Measurements from ENCODE around the gene ZNF296.

ZNF296 gene

GRCh38 chr19:45070214-45070613 is 6.1 kb downstream of the ZNF296 start:
- no peak overlapping the region for H3K4me3 ChIP-seq (ENCODE audit: low read depth, low read length)
- H3K4me1 ChIP-seq (ENCODE audit: control insufficient read depth, insufficient read depth, low read length), result peaks cover 22% of the 10 kb centered on the region
- no peak overlapping the region for H3K9ac ChIP-seq (ENCODE audit: low read length)
- no peaks in the 10 kb centered on the region for H3K9me3 ChIP-seq (ENCODE audit: control insufficient read depth, insufficient read depth, low read depth, low read length)
- no peaks in the 10 kb centered on the region for H3K27me3 ChIP-seq (ENCODE audit: control insufficient read depth, insufficient read depth, low read length)
- peaks cover 66% of the 10 kb centered on the region for H3K36me3 ChIP-seq (ENCODE audit: control insufficient read depth, insufficient read depth, low read length)
- H3K27ac ChIP-seq (ENCODE audit: low read depth, low read length), result no peak overlapping the region

- peaks cover 70% of the 10 kb centered on the region for H3K36me3 ChIP-seq (ENCODE audit: control insufficient read depth, insufficient read depth, low read length)
- H3K27ac ChIP-seq (ENCODE audit: low read depth, low read length), result no peak overlapping the region
- no peak overlapping the region for H3K4me3 ChIP-seq (ENCODE audit: low read depth, low read length)
- H3K9me3 ChIP-seq (ENCODE audit: control insufficient read depth, insufficient read depth, low read depth, low read length), result no peaks in the 10 kb centered on the region
- H3K9ac ChIP-seq (ENCODE audit: low read length), result no peak overlapping the region
- H3K27me3 ChIP-seq (ENCODE audit: control insufficient read depth, insufficient read depth, low read length), result no peaks in the 10 kb centered on the region
- H3K4me1 ChIP-seq (ENCODE audit: control insufficient read depth, insufficient read depth, low read length), result peaks cover 16% of the 10 kb centered on the region
Measured at GRCh38 chr19:45069056-45069455, 7.2 kb downstream of the ZNF296 start.

DNA sequence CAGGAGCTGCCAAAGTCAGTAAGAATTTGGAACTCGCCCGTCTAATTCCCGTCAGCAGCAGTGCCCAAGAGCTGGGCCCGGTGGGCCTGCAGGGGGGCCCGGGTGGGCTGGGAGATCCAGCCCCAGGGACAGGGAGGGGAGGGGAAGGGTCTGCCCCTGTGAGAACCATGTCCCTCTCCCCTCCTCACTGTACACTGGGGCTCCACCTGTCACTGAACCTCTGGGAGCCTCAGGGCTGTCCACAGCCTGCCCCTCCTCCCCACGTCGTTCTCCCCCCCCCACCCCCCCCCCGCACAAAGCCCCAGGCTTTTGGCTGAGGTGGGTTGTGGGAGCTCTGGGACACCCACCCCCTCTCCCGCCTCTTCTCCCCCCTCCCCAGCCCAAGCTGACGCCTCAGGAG is 8.2 kb downstream of the ZNF296 start:
- peaks cover 80% of the 10 kb centered on the region for H3K36me3 ChIP-seq (ENCODE audit: control insufficient read depth, insufficient read depth, low read length)
- 0 out of 2 replicates have a peak overlapping the region, but pooled peaks have one; percentile 65 for H3K27ac ChIP-seq (ENCODE audit: low read depth, low read length)

DNA sequence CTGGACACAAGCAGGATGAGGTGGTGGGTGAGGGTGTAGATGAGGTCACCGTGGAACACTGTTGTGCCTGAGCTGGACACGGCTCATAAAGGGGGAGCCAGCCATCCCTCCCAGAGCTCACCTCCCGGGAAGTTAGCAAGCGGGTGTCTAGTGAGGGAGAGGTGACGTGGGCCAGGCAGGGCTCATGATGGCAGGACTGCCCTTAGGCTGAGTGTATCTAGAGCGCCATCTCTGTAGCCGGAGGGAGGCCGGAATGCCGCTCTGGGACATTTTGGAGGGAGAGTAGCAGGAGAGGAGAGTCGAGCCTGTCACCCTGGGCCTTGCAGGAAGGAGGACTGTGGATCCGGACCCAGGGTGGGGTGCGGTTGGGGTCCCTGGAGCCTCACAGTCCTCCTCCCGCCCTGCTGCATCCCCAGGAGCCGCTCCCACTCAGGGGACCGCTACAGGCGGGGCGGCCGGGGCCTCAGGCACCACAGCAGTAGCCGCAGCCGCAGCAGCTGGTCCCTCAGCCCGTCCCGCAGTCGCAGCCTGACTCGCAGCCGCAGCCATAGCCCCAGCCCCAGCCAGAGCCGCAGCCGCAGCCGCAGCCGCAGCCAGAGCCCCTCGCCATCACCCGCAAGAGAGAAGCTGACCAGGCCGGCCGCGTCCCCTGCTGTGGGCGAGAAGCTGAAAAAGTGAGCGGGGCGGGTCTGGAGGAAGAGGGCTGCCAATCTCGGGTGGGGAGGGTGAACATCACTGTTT is 9.2 kb downstream of the ZNF296 start:
- H3K9me3 ChIP-seq (ENCODE audit: control insufficient read depth, insufficient read depth, low read depth, low read length), result no peaks in the 10 kb centered on the region
- H3K36me3 ChIP-seq (ENCODE audit: control insufficient read depth, insufficient read depth, low read length), result peaks cover 78% of the 10 kb centered on the region
- no peak overlapping the region for H3K9ac ChIP-seq (ENCODE audit: low read length)
- H3K27me3 ChIP-seq (ENCODE audit: control insufficient read depth, insufficient read depth, low read length), result no peaks in the 10 kb centered on the region
- no peak overlapping the region for H3K4me3 ChIP-seq (ENCODE audit: low read depth, low read length)
- H3K4me1 ChIP-seq (ENCODE audit: control insufficient read depth, insufficient read depth, low read length), result peaks cover 16% of the 10 kb centered on the region
- peak overlapping the region; percentile 65; the same call in 1 of the 2 replicates for H3K27ac ChIP-seq (ENCODE audit: low read depth, low read length)

More for the DNA sequence above, 8.2 kb downstream of the ZNF296 start:
- Histone ChIP-seq H3K4me3 (ENCODE audit: low read depth, low read length) (no peak overlapping the region), H3K9me3 (ENCODE audit: control insufficient read depth, insufficient read depth, low read depth, low read length) (no peaks in the 10 kb centered on the region), H3K4me1 (ENCODE audit: control insufficient read depth, insufficient read depth, low read length) (peaks cover 16% of the 10 kb centered on the region), H3K9ac (ENCODE audit: low read length) (no peak overlapping the region), H3K27me3 (ENCODE audit: control insufficient read depth, insufficient read depth, low read length) (no peaks in the 10 kb centered on the region)

- no peaks in the 10 kb centered on the region for H3K9me3 ChIP-seq (ENCODE audit: control insufficient read depth, insufficient read depth, low read depth, low read length)
- H3K27me3 ChIP-seq (ENCODE audit: control insufficient read depth, insufficient read depth, low read length), result no peaks in the 10 kb centered on the region
- no peak overlapping the region for H3K9ac ChIP-seq (ENCODE audit: low read length)
- H3K4me3 ChIP-seq (ENCODE audit: low read depth, low read length), result no peak overlapping the region
- peaks cover 13% of the 10 kb centered on the region for H3K4me1 ChIP-seq (ENCODE audit: control insufficient read depth, insufficient read depth, low read length)
- no peak overlapping the region for H3K27ac ChIP-seq (ENCODE audit: low read depth, low read length)
- peaks cover 78% of the 10 kb centered on the region for H3K36me3 ChIP-seq (ENCODE audit: control insufficient read depth, insufficient read depth, low read length)
Measured at GRCh38 chr19:45063851-45064801, 12.2 kb downstream of the ZNF296 start.

GRCh38 chr19:45061965-45062364 is 14.3 kb downstream of the ZNF296 start:
- H3K9ac ChIP-seq (ENCODE audit: low read length), result no peak overlapping the region
- no peak overlapping the region for H3K27ac ChIP-seq (ENCODE audit: low read depth, low read length)
- H3K4me1 ChIP-seq (ENCODE audit: control insufficient read depth, insufficient read depth, low read length), result peaks cover 4% of the 10 kb centered on the region; the same call in 1 of the 2 replicates
- H3K27me3 ChIP-seq (ENCODE audit: control insufficient read depth, insufficient read depth, low read length), result no peaks in the 10 kb centered on the region
- H3K4me3 ChIP-seq (ENCODE audit: low read depth, low read length), result no peak overlapping the region
- peaks cover 84% of the 10 kb centered on the region for H3K36me3 ChIP-seq (ENCODE audit: control insufficient read depth, insufficient read depth, low read length)
- no peaks in the 10 kb centered on the region for H3K9me3 ChIP-seq (ENCODE audit: control insufficient read depth, insufficient read depth, low read depth, low read length)

DNA sequence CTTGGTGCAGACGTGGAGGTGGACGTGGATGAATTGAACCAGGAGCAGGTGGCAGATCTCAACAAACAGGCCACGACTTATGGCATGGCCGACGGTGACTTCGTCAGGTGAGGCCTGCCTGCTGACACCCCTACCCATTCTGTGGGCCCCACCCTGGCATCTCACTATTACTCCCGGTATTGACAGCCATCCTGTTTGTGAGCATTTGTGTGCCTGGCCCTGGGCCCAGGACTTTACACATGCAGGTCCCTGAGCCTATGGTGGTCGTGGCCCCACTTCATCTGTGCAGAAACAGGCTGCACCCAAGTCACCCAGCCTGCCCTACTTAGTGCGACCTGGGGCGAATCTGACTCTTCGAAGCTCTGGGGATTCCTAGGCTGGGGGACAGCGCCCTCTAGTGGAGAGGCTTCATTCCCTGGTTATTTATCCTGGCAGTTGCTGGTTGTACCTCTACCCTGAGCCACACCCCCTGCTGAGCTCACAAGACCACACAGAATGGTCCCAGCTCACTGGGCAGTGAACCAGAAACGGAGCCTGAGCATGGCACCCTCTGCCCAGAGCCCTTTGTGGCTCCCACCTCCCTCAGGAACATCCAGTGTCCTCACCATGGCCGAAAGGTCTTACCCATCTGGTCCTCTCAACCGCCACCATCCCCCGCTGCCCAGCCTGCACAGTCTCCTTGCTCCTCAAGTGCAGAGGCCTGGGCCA is 16.9 kb downstream of the ZNF296 start:
- Histone ChIP-seq H3K9ac (ENCODE audit: low read length) (no peak overlapping the region), H3K36me3 (ENCODE audit: control insufficient read depth, insufficient read depth, low read length) (peaks cover 92% of the 10 kb centered on the region), H3K27me3 (ENCODE audit: control insufficient read depth, insufficient read depth, low read length) (no peaks in the 10 kb centered on the region), H3K4me1 (ENCODE audit: control insufficient read depth, insufficient read depth, low read length) (no peaks in the 10 kb centered on the region), H3K9me3 (ENCODE audit: control insufficient read depth, insufficient read depth, low read depth, low read length) (no peaks in the 10 kb centered on the region), H3K4me3 (ENCODE audit: low read depth, low read length) (no peak overlapping the region), H3K27ac (ENCODE audit: low read depth, low read length) (no peak overlapping the region)

- H3K9ac ChIP-seq (ENCODE audit: low read length), result no peak overlapping the region
- H3K4me1 ChIP-seq (ENCODE audit: control insufficient read depth, insufficient read depth, low read length), result no peaks in the 10 kb centered on the region
- no peaks in the 10 kb centered on the region for H3K27me3 ChIP-seq (ENCODE audit: control insufficient read depth, insufficient read depth, low read length)
- H3K4me3 ChIP-seq (ENCODE audit: low read depth, low read length), result no peak overlapping the region
- H3K27ac ChIP-seq (ENCODE audit: low read depth, low read length), result no peak overlapping the region
- no peaks in the 10 kb centered on the region for H3K9me3 ChIP-seq (ENCODE audit: control insufficient read depth, insufficient read depth, low read depth, low read length)
- H3K36me3 ChIP-seq (ENCODE audit: control insufficient read depth, insufficient read depth, low read length), result peaks cover 90% of the 10 kb centered on the region
Measured at GRCh38 chr19:45058622-45059159, 17.6 kb downstream of the ZNF296 start.

- Histone ChIP-seq H3K9me3 (ENCODE audit: control insufficient read depth, insufficient read depth, low read depth, low read length) (no peaks in the 10 kb centered on the region), H3K27ac (ENCODE audit: low read depth, low read length) (no peak overlapping the region), H3K9ac (ENCODE audit: low read length) (no peak overlapping the region), H3K4me1 (ENCODE audit: control insufficient read depth, insufficient read depth, low read length) (no peaks in the 10 kb centered on the region), H3K4me3 (ENCODE audit: low read depth, low read length) (no peak overlapping the region), H3K27me3 (ENCODE audit: control insufficient read depth, insufficient read depth, low read length) (no peaks in the 10 kb centered on the region), H3K36me3 (ENCODE audit: control insufficient read depth, insufficient read depth, low read length) (peaks cover 91% of the 10 kb centered on the region)
Measured at GRCh38 chr19:45057444-45057843, 18.8 kb downstream of the ZNF296 start.

GRCh38 chr19:45056831-45057230 is 19.4 kb downstream of the ZNF296 start:
- Histone ChIP-seq H3K9ac (ENCODE audit: low read length) (no peak overlapping the region), H3K36me3 (ENCODE audit: control insufficient read depth, insufficient read depth, low read length) (peaks cover 93% of the 10 kb centered on the region), H3K4me1 (ENCODE audit: control insufficient read depth, insufficient read depth, low read length) (no peaks in the 10 kb centered on the region), H3K27ac (ENCODE audit: low read depth, low read length) (no peak overlapping the region), H3K4me3 (ENCODE audit: low read depth, low read length) (no peak overlapping the region), H3K9me3 (ENCODE audit: control insufficient read depth, insufficient read depth, low read depth, low read length) (no peaks in the 10 kb centered on the region), H3K27me3 (ENCODE audit: control insufficient read depth, insufficient read depth, low read length) (no peaks in the 10 kb centered on the region)

All from HUES6 (cell line).